DOHH2 (cell line): ENCODE measurements around the gene KIAA1549.

Source experiments
- CTCF ChIP-seq: fragments of 200-600 bp; sonication (generic); IDR thresholded peaks from one replicate; pipeline ENCODE4 v1.5.1; 2014; ENCODE audit warnings: antibody characterized with exemption, mild to moderate bottlenecking, low read depth, low read length; ENCODE audit not compliant: poor library complexity, severe bottlenecking
- EZH2phosphoT487 ChIP-seq: fragments of 200-600 bp; sonication (generic); IDR thresholded peaks from 2 replicates; pipeline ENCODE4 v1.6.1; 2017; ENCODE audit warnings: borderline replicate concordance, mild to moderate bottlenecking, antibody characterized with exemption, low read length, moderate library complexity, mixed read lengths

GRCh38 chr7:138979226-138979979 lies 1.8 kb downstream of the KIAA1549 start:
- TF ChIP-seq CTCF = no peak
- TF ChIP-seq EZH2phosphoT487 = no peak
